Hepatocyte (in vitro differentiated cells): ENCODE results near the gene CRIP2. TPM values are rescaled to one million over a fixed set of nuclear protein-coding genes. Genes with fewer than 3 reads are reported as not detected.

Source experiments
- DNase-seq: peaks from one replicate; pipeline ENCODE4 v3.0.0-alpha.2; 2016; ENCODE audit warnings: low spot score
- H2AFZ ChIP-seq: fragments of 200-600 bp; sonication (generic); 2 replicates; pipeline ENCODE4 v1.6.0; 2016; ENCODE audit warnings: antibody characterized with exemption, mild to moderate bottlenecking
- H3K27ac ChIP-seq: fragments of 200-600 bp; sonication (generic); 2 replicates; pipeline ENCODE4 v1.5.1; 2016; ENCODE audit warnings: mild to moderate bottlenecking
- H3K27me3 ChIP-seq: fragments of 200-600 bp; sonication (generic); 2 replicates; pipeline ENCODE4 v1.6.1; 2016
- H3K36me3 ChIP-seq: fragments of 200-600 bp; sonication (generic); replicated peaks from 2 replicates; pipeline ENCODE4 v1.5.1; 2016; ENCODE audit warnings: low read depth; ENCODE audit not compliant: insufficient read depth
- H3K4me1 ChIP-seq: fragments of 200-600 bp; sonication (generic); 2 replicates; pipeline ENCODE4 v1.5.1; 2016; ENCODE audit warnings: mild to moderate bottlenecking, moderate library complexity; ENCODE audit not compliant: insufficient read depth
- H3K4me2 ChIP-seq: fragments of 200-600 bp; sonication (generic); 2 replicates; pipeline ENCODE4 v1.6.0; 2016
- H3K4me3 ChIP-seq: fragments of 200-600 bp; sonication (generic); 2 replicates; pipeline ENCODE4 v1.5.1; 2016; ENCODE audit warnings: mild to moderate bottlenecking
- H3K79me2 ChIP-seq: fragments of 200-600 bp; sonication (generic); 2 replicates; pipeline ENCODE4 v1.6.0; 2017; ENCODE audit warnings: mild to moderate bottlenecking
- H3K9me2 ChIP-seq: fragments of 200-600 bp; sonication (generic); replicated peaks from 2 replicates; pipeline ENCODE4 v1.6.0; 2017; ENCODE audit warnings: mild to moderate bottlenecking; ENCODE audit not compliant: insufficient read depth
- H3K9me3 ChIP-seq: fragments of 200-600 bp; sonication (generic); 2 replicates; pipeline ENCODE4 v1.5.1; 2016; ENCODE audit warnings: low read depth, mild to moderate bottlenecking
- H4K20me1 ChIP-seq: fragments of 200-600 bp; sonication (generic); 2 replicates; pipeline ENCODE4 v1.6.0; 2016; ENCODE audit warnings: mild to moderate bottlenecking; ENCODE audit not compliant: insufficient read depth, poor library complexity, severe bottlenecking
- EZH2 ChIP-seq: fragments of 200-600 bp; sonication (generic); IDR thresholded peaks from 2 replicates; pipeline ENCODE4 v1.6.1; 2016; ENCODE audit warnings: antibody characterized with exemption, mild to moderate bottlenecking, borderline replicate concordance
- EZH2phosphoT487 ChIP-seq: fragments of 200-600 bp; sonication (generic); IDR thresholded peaks from one replicate; pipeline ENCODE4 v1.6.1; 2018; ENCODE audit warnings: antibody characterized with exemption, mild to moderate bottlenecking, low read depth, moderate library complexity; ENCODE audit not compliant: unreplicated experiment, severe bottlenecking
- WGBS: methylation state at CpG from one replicate; pipeline ENCODE4 v1.1.6; 2016; ENCODE audit warnings: low lambda C conversion rate; ENCODE audit errors: missing lambda C conversion rate; 5-methylcytosine and 5-hydroxymethylcytosine counted together
- polyA plus RNA-seq: library from polyadenylated mRNA; unstranded; fragments of >200 nt; fragmentation: Nextera tagmentation; extraction: Ambion mirVana; gene quantifications from 2 replicates; pipeline ENCODE4 v1.2.1, GENCODE V29; 2016
- total RNA-seq: library from RNA; depleted of rRNA; stranded (reverse); fragments of >200 nt; gene quantifications from 2 replicates; pipeline ENCODE4 v1.2.3, GENCODE V29; 2014
- TF ChIP-seq, protein P1 (sequence below): fragments of 200-600 bp; sonication (generic); IDR thresholded peaks from 2 replicates; pipeline ENCODE4 v1.5.1; 2016; ENCODE audit warnings: antibody characterized with exemption, mild to moderate bottlenecking; ENCODE audit not compliant: poor library complexity

The CRIP2 gene
- total and polyA plus RNA-seq, 2 experiments from 2014 or later = 8.3 to 29.1 TPM

DNA sequence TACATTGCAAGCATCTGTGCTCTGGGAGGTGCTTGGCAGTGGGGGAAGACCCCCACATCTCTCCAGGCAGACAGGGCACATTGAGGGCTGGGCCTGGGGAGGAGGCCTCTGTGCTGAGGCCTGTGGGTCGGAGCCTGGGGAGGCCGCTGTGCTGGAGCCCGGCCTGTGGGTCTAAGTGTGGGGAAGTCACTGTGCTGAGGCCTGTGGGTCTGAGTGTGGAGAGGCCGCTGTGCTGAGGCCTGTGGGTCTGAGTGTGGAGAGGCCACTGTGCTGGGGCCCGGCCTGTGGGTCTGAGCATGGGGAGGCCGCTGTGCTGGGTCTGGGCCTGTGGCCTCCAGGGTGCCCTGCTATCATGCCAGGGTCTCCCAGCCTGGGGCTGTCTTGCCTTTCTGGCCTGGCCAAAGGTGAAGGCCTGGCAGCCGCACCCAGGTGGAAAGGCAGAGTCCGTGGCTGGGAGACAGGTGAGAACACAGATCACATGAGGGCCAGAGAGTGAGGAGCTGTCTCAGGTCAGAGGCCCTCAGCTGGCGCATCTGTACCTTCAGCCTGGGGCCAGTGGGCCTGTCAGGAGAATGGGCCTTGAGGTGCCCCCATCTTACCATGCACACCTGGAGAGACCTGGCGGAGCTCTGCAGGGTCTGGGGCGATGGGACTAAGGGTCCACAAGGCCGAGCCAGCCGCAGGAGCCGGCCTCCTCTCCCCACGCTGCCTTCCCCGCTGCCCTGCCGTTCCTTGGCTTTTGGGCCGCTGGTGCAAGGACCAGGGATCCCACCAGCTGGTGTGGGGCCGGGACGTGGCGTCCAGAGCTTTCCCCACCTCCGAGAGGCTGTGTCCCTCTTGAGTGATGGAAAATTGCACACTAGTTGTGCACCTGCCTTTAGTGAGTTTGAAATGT, 18.6 kb upstream of the CRIP2 start:
- H3K27me3 ChIP-seq = no peaks in the 10 kb centered on the region
- H3K36me3 ChIP-seq = no peaks in the 10 kb centered on the region
- no peaks in the 10 kb centered on the region for H3K4me1 ChIP-seq
- no peak overlapping the region for H3K4me2 ChIP-seq
- no peaks in the 10 kb centered on the region for H3K9me3 ChIP-seq
- no peak overlapping the region for H3K27ac ChIP-seq
- TF ChIP-seq, protein P1, sequence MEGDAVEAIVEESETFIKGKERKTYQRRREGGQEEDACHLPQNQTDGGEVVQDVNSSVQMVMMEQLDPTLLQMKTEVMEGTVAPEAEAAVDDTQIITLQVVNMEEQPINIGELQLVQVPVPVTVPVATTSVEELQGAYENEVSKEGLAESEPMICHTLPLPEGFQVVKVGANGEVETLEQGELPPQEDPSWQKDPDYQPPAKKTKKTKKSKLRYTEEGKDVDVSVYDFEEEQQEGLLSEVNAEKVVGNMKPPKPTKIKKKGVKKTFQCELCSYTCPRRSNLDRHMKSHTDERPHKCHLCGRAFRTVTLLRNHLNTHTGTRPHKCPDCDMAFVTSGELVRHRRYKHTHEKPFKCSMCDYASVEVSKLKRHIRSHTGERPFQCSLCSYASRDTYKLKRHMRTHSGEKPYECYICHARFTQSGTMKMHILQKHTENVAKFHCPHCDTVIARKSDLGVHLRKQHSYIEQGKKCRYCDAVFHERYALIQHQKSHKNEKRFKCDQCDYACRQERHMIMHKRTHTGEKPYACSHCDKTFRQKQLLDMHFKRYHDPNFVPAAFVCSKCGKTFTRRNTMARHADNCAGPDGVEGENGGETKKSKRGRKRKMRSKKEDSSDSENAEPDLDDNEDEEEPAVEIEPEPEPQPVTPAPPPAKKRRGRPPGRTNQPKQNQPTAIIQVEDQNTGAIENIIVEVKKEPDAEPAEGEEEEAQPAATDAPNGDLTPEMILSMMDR = no peak
- no peak for TF ChIP-seq EZH2
- TF ChIP-seq EZH2phosphoT487 = no peak
- WGBS = 91% methylated on average over 22 of the region's 22 CpGs
- no peak for DNase-seq
- H4K20me1 ChIP-seq = no peaks in the 10 kb centered on the region
- no peak overlapping the region for H3K4me3 ChIP-seq
- H3K9me2 ChIP-seq = no peaks in the 10 kb centered on the region
- no peak overlapping the region for H2AFZ ChIP-seq
- no peaks in the 10 kb centered on the region for H3K79me2 ChIP-seq

GRCh38 chr14:105456736-105457617, 17.6 kb upstream of the CRIP2 start:
- H3K4me1 ChIP-seq = no peaks in the 10 kb centered on the region
- no peaks in the 10 kb centered on the region for H3K9me3 ChIP-seq
- H3K79me2 ChIP-seq = no peaks in the 10 kb centered on the region
- no peak overlapping the region for H3K4me2 ChIP-seq
- no peaks in the 10 kb centered on the region for H4K20me1 ChIP-seq
- H3K4me3 ChIP-seq = no peak overlapping the region
- H3K27ac ChIP-seq = no peak overlapping the region
- no peaks in the 10 kb centered on the region for H3K36me3 ChIP-seq
- H3K9me2 ChIP-seq = no peaks in the 10 kb centered on the region
- WGBS = 95% methylated on average over 22 of the region's 22 CpGs
- TF ChIP-seq, protein P1 = no peak
- no peak for TF ChIP-seq EZH2phosphoT487
- TF ChIP-seq EZH2 = no peak
- no peaks in the 10 kb centered on the region for H3K27me3 ChIP-seq
- DNase-seq = no peak
- H2AFZ ChIP-seq = no peak overlapping the region

GRCh38 chr14:105458010-105458409, 16.6 kb upstream of the CRIP2 start:
- WGBS = 92% methylated on average over 18 of the region's 18 CpGs
- H3K36me3 ChIP-seq = no peaks in the 10 kb centered on the region

More at GRCh38 chr14:105458010-105458409, 16.6 kb upstream of the CRIP2 start:
- no peaks in the 10 kb centered on the region for H3K27me3 ChIP-seq
- no peak overlapping the region for H3K27ac ChIP-seq
- no peak overlapping the region for H3K4me2 ChIP-seq
- no peak overlapping the region for H3K4me3 ChIP-seq
- H3K79me2 ChIP-seq = no peaks in the 10 kb centered on the region
- H3K9me3 ChIP-seq = no peaks in the 10 kb centered on the region
- no peaks in the 10 kb centered on the region for H3K9me2 ChIP-seq
- H2AFZ ChIP-seq = no peak overlapping the region
- DNase-seq = no peak
- H3K4me1 ChIP-seq = no peaks in the 10 kb centered on the region
- H4K20me1 ChIP-seq = no peaks in the 10 kb centered on the region
- TF ChIP-seq EZH2 (no peak), EZH2phosphoT487 (no peak)
- TF ChIP-seq, protein P1 = no peak
